Right ventricle myocardium inferior (tissue), 1 donor: ENCODE data around the gene WDR48. TPM values are rescaled to one million over a fixed set of nuclear protein-coding genes. Genes with fewer than 3 reads are reported as not detected.
A peak's percentile ranks its signal among the peaks of the same experiment; 100 is the strongest.

Source experiments
- ATAC-seq: fragments of 200-7000 bp; cut with Tn5 transposase; one replicate; pipeline ENCODE4 v1.9.1; 2020; ENCODE audit warnings: mild to moderate bottlenecking, moderate library complexity
- DNase-seq: peaks from one replicate; pipeline ENCODE4 v3.0.0; 2021; ENCODE audit errors: missing footprints
- intact Hi-C: fragments of 100-400 bp; cut with DNase I; formaldehyde crosslinking; loops from one replicate; pipeline ENCODE4 v1.11.0; 2022
- total RNA-seq: library from RNA; stranded (reverse); fragmentation: NEBNext Ultra II Directional; extraction: Animal tissue kit (Norgen Biotek cat#: 25700); gene quantifications from one replicate; pipeline ENCODE4 v1.2.1, GENCODE V29; 2021
- donor health status: DM: no; HTN: yes; CAD: no; lungs with severe emphysema.

Gene WDR48
- total RNA-seq, 1 donor from 2014 or later: 28.9 TPM

- DNase-seq (no peak), ATAC-seq (no peak)
- intact Hi-C loops: no loop called here
Observed at GRCh38 chr3:39098473-39099000, 46.7 kb downstream of the WDR48 start.

DNA sequence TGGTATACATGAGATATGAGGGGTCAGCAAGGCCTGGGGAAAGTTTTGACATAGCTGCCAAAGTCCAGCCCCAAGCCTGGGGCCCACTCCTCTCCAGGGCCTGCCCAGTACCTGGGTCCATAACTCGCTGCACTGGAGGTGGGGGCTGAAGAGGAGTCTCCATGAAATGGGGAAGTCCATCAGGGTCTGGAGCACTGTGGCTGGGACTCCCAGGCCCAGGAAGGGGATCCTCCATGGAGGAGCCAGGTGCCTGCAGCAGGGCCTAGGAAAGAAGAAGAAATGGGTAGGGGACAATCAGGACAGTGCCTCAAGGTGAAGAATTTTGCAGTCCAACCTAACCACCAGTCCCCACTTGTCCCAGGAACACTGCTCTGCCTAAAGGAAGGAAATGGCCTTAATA, 47.4 kb downstream of the WDR48 start:
- no peak for ATAC-seq
- intact Hi-C loops: no loop called here
- no peak for DNase-seq

DNA sequence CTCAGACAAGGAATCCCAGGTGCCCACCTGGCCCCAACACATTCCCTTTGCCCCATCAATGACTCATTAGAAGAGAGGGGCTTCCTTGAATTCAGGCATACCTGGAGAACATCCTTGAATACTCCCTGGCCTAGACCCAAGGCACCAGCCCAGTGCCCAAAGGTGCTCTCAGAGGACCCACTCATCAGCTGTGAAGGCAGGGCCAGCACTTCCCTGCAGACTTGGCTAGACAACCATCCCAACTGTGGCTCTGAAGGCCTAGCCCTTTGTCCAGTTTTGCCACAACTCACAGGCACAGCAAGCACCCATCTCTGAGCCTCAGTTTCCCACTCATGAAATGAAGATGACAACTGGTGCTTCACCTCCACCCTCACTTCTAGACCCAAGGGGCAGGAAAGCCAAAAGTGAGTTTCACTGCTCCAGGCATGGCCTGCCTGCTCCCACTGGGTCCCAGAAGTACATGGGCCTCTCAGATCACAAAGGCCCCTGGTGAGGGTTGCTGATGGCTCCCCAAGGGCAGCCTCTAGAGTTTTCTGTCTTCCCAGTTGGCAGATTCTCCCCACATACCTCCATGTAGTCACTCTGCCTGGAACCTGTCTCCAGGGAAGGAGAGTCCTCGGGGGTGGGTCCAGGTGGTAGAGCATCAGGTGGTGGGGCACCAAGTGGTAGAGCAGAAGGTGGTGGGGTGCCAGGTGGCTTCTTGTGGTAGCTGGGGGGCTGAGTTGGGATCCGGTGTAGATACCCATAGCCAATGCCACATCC, 48.1 kb downstream of the WDR48 start:
- DNase-seq: no peak
- ATAC-seq: no peak
- intact Hi-C loops: no loop called here

- DNase-seq (no peak), ATAC-seq (no peak)
- intact Hi-C loops: no loop called here
Observed at GRCh38 chr3:39100500-39100886, 48.7 kb downstream of the WDR48 start.

GRCh38 chr3:39101022-39101689, 49.3 kb downstream of the WDR48 start:
- ATAC-seq (no peak), DNase-seq (no peak)
- intact Hi-C loops: no loop called here

- no peak for ATAC-seq
- intact Hi-C loops: no loop called here
- DNase-seq: no peak
Observed at GRCh38 chr3:39102504-39103323, 50.9 kb downstream of the WDR48 start.

DNA sequence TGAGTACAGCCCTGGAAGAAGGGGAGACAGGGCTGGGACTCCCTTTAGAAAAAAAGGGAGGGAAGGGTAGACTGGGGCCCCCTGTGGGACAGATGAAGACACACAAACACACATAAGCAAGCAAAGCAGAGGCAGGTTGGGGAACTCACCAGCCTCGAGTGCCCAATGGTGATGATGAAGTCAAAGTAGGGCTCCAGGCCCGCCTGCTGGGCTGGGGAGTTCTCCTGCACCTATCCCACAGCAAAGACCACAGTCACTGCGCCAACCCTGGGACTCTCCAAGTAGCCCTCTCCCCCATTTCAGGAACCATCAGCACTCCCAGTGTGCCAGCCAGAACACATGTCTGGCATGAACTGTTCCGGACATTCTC, 51.5 kb downstream of the WDR48 start:
- no peak for DNase-seq
- intact Hi-C loops: no loop called here
- no peak for ATAC-seq

- ATAC-seq (no peak), DNase-seq (no peak)
- intact Hi-C loops: no loop called here
Observed at GRCh38 chr3:39103791-39104552, 52.2 kb downstream of the WDR48 start.

DNA sequence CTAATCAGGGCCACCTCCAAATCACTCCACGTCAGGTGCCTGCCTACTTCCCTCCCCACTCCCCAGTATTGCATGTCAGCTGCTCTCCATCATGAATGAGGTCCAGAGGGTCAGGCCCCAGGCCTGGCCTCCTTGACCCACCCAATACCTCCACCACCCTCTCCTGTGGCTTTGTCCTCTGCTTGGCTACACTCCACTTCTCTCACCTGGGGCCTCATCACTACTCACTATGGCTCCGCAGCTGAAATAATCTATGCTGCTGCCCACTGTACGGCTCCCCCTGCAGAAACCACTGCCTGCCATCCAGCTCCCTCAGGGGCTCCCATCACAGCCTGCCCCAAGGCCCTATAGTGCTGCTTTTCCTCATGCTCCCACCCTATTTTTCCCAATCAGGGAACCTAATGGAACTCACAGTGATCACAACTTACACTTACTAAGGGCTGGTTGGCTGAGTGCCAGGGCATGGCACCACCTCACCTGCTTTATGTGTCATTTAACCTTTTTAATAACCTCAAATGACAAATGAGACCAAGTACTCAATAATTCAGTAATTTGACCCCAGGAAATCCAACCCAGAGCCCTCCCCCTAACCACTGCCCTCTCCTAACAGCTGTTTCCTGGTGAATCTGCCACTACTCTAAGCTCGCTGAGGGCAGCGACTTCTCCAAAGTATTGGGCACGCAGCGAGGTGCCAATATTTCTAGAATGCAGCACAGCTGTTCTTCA, 53.3 kb downstream of the WDR48 start:
- DNase-seq (no peak), ATAC-seq (no peak)
- intact Hi-C loops: loop anchor here (5.0 kb wide), 1 partner anchor 182 kb away; no protein-coding TSS in a partner anchor

- DNase-seq (no peak), ATAC-seq (no peak)
- intact Hi-C loops: loop anchor here (2.0 to 5.0 kb wide), 2 partner anchors 75 to 182 kb away; no protein-coding TSS in a partner anchor
Observed at GRCh38 chr3:39105687-39106063, 53.9 kb downstream of the WDR48 start.

- intact Hi-C loops: loop anchor here (2.0 to 5.0 kb wide), 2 partner anchors 74 to 181 kb away; no protein-coding TSS in a partner anchor
- DNase-seq: no peak
- ATAC-seq: no peak
Observed at GRCh38 chr3:39106281-39106811, 54.5 kb downstream of the WDR48 start.

DNA sequence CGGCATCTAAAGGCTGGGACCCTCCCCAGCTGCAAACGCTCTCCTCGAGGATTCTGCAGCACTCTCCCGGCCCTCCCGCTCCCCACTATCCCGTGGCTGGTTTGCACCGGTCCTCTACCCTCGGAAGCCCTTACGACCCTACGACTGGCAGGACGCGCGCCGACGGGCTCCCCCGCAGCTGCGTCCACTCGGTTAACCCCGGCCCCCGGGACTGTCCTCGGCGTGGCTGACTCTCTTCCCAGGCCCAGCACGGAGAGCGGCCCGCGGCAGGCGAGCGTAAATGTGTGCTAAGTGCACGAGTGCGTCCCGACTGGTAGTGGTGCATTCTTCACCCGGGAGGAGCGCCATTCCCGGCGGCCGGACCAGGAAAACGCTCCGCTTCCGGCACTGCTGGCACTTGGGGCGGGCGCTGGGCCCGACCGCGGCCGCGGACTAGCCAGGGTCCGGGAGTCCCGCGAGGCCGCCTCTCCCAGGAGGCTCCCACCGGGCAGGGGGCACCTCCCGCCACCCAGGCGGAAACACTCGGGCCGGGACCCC, 55.1 kb downstream of the WDR48 start:
- intact Hi-C loops: loop anchor here (2.0 to 5.0 kb wide), 2 partner anchors 74 to 180 kb away; no protein-coding TSS in a partner anchor
- peak; percentile 81 for DNase-seq
- ATAC-seq: peak; percentile 47

GRCh38 chr3:39107388-39108199, 55.8 kb downstream of the WDR48 start, which contains the start of the genes GORASP1 and TTC21A:
GORASP1 (minus strand) TSS chr3:39107627; CDS start chr3:39107541, 86 bp downstream.
TTC21A (plus strand) TSS chr3:39107680; CDS start chr3:39107838, 158 bp downstream.
- ATAC-seq: peak; percentile 91
- peak; percentile 95 for DNase-seq
- intact Hi-C loops: loop anchor here (2.0 to 5.0 kb wide), 2 partner anchors 73 to 180 kb away; no protein-coding TSS in a partner anchor

DNA sequence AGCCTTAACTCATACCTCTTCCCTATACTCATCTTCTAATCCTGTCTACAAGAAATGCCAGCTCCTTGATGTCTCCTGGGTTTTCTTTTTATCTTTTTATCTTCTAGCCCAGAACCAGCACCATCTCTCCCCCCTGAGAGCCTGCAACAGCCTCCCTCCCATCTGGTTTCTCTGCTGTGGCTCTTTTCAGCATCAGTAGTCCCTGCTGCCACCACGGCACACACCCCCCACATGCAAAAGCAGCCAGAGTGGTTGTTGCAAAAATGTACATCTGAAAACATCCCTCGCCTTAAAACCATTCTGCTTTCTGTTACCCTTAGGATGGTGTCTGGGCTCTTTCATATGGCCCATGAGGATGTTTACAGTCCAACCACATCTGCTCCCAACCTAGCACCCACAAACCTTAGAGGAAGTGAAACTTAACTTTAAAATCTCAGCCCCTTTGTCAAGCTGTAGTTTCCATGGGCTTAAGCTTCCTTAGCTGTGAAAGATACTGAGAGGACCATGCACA, 56.4 kb downstream of the WDR48 start:
- no peak for DNase-seq

GRCh38 chr3:39109086-39109485, 57.3 kb downstream of the WDR48 start:
- ATAC-seq (no peak), DNase-seq (no peak)
- intact Hi-C loops: loop anchor here (5.0 kb wide), 1 partner anchor 178 kb away; no protein-coding TSS in a partner anchor

More for the DNA sequence above, 56.4 kb downstream of the WDR48 start:
- intact Hi-C loops: loop anchor here (5.0 kb wide), 1 partner anchor 179 kb away; no protein-coding TSS in a partner anchor
- ATAC-seq: no peak
